ENCODE results near the gene PPP1R11. TPM values are rescaled to one million over a fixed set of nuclear protein-coding genes. Genes with fewer than 3 reads are reported as not detected.

The PPP1R11 gene
- total and polyA plus RNA-seq, 5 donors from 2014 or later: 59.4 to 101 (median 92.3) TPM

DNA sequence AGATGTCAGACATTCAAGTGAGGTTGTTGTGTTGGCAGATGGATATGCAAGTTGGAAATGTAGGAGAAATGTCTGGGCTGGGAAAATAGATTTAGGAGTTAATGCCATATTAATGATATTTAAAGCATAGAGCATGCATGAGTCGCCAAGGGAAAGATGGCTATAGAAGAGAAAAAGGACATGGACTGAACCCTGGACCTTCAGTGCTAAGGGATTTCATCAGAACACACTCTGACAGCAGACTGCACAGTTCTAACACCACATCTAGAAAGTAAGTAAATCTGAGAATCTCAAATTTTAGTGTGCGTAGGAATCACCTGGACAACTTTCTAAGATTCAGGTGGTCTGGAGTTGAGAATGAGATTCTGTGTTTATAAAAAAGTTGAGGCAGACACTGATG is 23.3 kb upstream of the PPP1R11 start:
- H3K4me3 ChIP-seq (ENCODE audit: low read depth, low read length): no peak overlapping the region
- H3K27me3 Mint-ChIP-seq: no peaks in the 10 kb centered on the region
- peaks cover 25% of the 10 kb centered on the region for H3K36me3 Mint-ChIP-seq
- H3K4me1 Mint-ChIP-seq: peaks cover 0 to 15% (median 3%) of the 10 kb centered on the region in 4 donors
- no peaks in the 10 kb centered on the region for H3K27me3 ChIP-seq (ENCODE audit: control insufficient read depth, insufficient read depth, low read length)
- no peak overlapping the region for H3K4me3 Mint-ChIP-seq
- no peaks in the 10 kb centered on the region for H3K4me1 ChIP-seq (ENCODE audit: control insufficient read depth, insufficient read depth, low read length, poor library complexity, severe bottlenecking)
- H3K27ac ChIP-seq (ENCODE audit: insufficient read depth, low read length, poor library complexity, severe bottlenecking): no peak overlapping the region
- no peak overlapping the region for H3K27ac Mint-ChIP-seq
- H3K36me3 ChIP-seq (ENCODE audit: control insufficient read depth, insufficient read depth, low read length): no peaks in the 10 kb centered on the region
- H3K9me3 ChIP-seq (ENCODE audit: control insufficient read depth in 2 of 2, low read length in 2 of 2): no peaks in the 10 kb centered on the region
- no peak for DNase-seq
- peaks cover 0 to 1% (median 0%) of the 10 kb centered on the region in 7 donors for H3K9me3 Mint-ChIP-seq
- ATAC-seq (ENCODE audit: low read depth in 2 of 2): no peak

- Histone ChIP-seq H3K27ac (ENCODE audit: insufficient read depth, low read length, poor library complexity, severe bottlenecking) (no peak overlapping the region), H3K9me3 (ENCODE audit: control insufficient read depth in 2 of 2, low read length in 2 of 2) (no peaks in the 10 kb centered on the region), H3K36me3 (ENCODE audit: control insufficient read depth, insufficient read depth, low read length) (no peaks in the 10 kb centered on the region), H3K4me1 (ENCODE audit: control insufficient read depth, insufficient read depth, low read length, poor library complexity, severe bottlenecking) (no peaks in the 10 kb centered on the region), H3K27me3 (ENCODE audit: control insufficient read depth, insufficient read depth, low read length) (no peaks in the 10 kb centered on the region), H3K4me3 (ENCODE audit: low read depth, low read length) (no peak overlapping the region)
- ATAC-seq (ENCODE audit: low read depth in 2 of 2) (no peak), DNase-seq (no peak)
- Mint-ChIP-seq H3K27me3 (no peaks in the 10 kb centered on the region), H3K36me3 (peaks cover 28% of the 10 kb centered on the region), H3K4me3 (no peak overlapping the region), H3K27ac (no peak overlapping the region), H3K9me3 (peaks cover 0 to 1% (median 0%) of the 10 kb centered on the region in 7 donors), H3K4me1 (peaks cover 0 to 15% (median 3%) of the 10 kb centered on the region in 4 donors)
These were observed 22.4 kb upstream of the PPP1R11 start for GRCh38 chr6:30044630-30045029.

DNA sequence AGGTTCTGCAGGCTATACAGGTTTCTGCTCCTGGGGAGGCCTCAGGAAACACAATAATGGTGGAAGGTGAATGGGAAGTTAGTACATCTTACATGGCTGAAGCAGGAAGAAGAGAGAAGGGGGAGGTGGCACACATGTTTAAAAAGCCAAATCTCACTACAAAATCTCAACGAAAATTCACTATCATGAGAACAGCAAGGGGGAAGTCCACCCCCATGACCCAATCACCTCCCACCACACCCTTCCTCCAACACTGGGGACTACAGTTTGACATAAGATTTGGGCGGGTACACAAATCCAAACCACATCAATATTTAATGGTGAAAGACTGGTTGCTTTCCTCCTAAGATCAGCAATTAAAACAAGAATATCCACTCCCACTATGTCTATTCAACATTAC is 19.8 kb upstream of the PPP1R11 start:
- Histone ChIP-seq H3K4me3 (ENCODE audit: low read depth, low read length) (no peak overlapping the region), H3K36me3 (ENCODE audit: control insufficient read depth, insufficient read depth, low read length) (no peaks in the 10 kb centered on the region), H3K4me1 (ENCODE audit: control insufficient read depth, insufficient read depth, low read length, poor library complexity, severe bottlenecking) (no peaks in the 10 kb centered on the region), H3K9me3 (ENCODE audit: control insufficient read depth in 2 of 2, low read length in 2 of 2) (no peaks in the 10 kb centered on the region), H3K27ac (ENCODE audit: insufficient read depth, low read length, poor library complexity, severe bottlenecking) (no peak overlapping the region), H3K27me3 (ENCODE audit: control insufficient read depth, insufficient read depth, low read length) (no peaks in the 10 kb centered on the region)
- Mint-ChIP-seq H3K27ac (no peak overlapping the region), H3K36me3 (peaks cover 37% of the 10 kb centered on the region), H3K9me3 (peaks cover 0 to 1% (median 0%) of the 10 kb centered on the region in 7 donors), H3K4me3 (no peak overlapping the region), H3K4me1 (peaks cover 0 to 18% (median 3%) of the 10 kb centered on the region in 4 donors), H3K27me3 (no peaks in the 10 kb centered on the region)
- no peak for DNase-seq
- no peak for ATAC-seq (ENCODE audit: low read depth in 2 of 2)

DNA sequence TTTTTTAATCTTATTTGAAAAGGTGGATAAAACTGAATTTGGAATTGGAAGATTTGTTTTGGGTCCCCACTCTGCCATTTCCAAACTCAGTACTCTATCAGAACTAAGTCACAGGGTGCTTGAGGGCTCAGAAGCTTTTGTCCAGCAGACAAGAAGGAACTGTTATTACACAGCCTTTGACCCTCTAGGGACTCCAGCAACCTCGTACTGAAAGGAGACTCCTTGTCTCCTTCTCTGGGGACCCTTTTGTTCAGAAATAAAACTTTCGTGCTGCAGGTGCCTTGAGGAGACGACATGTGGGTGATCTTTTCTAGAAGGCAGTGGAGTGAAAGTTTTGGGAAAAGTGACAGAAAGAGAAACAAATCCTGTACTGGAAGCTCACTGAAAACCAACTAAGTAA is 13.3 kb upstream of the PPP1R11 start:
- Mint-ChIP-seq H3K27ac (no peak overlapping the region), H3K4me1 (peaks cover 4 to 23% (median 7%) of the 10 kb centered on the region in 4 donors), H3K27me3 (no peaks in the 10 kb centered on the region), H3K9me3 (peaks cover 0 to under 1% (median 0%) of the 10 kb centered on the region in 7 donors), H3K4me3 (no peak overlapping the region), H3K36me3 (peaks cover 40% of the 10 kb centered on the region)
- Histone ChIP-seq H3K4me1 (ENCODE audit: control insufficient read depth, insufficient read depth, low read length, poor library complexity, severe bottlenecking) (no peaks in the 10 kb centered on the region), H3K27ac (ENCODE audit: insufficient read depth, low read length, poor library complexity, severe bottlenecking) (no peak overlapping the region), H3K9me3 (ENCODE audit: control insufficient read depth in 2 of 2, low read length in 2 of 2) (no peaks in the 10 kb centered on the region), H3K36me3 (ENCODE audit: control insufficient read depth, insufficient read depth, low read length) (peaks cover 16% of the 10 kb centered on the region), H3K27me3 (ENCODE audit: control insufficient read depth, insufficient read depth, low read length) (no peaks in the 10 kb centered on the region), H3K4me3 (ENCODE audit: low read depth, low read length) (no peak overlapping the region)
- no peak for ATAC-seq (ENCODE audit: low read depth in 2 of 2)
- no peak for DNase-seq

GRCh38 chr6:30055513-30055912 is 11.5 kb upstream of the PPP1R11 start:
- DNase-seq (no peak), ATAC-seq (ENCODE audit: low read depth in 2 of 2) (no peak)
- Histone ChIP-seq H3K4me3 (ENCODE audit: low read depth, low read length) (no peak overlapping the region), H3K36me3 (ENCODE audit: control insufficient read depth, insufficient read depth, low read length) (peaks cover 16% of the 10 kb centered on the region), H3K4me1 (ENCODE audit: control insufficient read depth, insufficient read depth, low read length, poor library complexity, severe bottlenecking) (peaks cover 7% of the 10 kb centered on the region), H3K9me3 (ENCODE audit: control insufficient read depth in 2 of 2, low read length in 2 of 2) (no peaks in the 10 kb centered on the region), H3K27ac (ENCODE audit: insufficient read depth, low read length, poor library complexity, severe bottlenecking) (no peak overlapping the region), H3K27me3 (ENCODE audit: control insufficient read depth, insufficient read depth, low read length) (no peaks in the 10 kb centered on the region)
- peaks cover 5 to 31% (median 19%) of the 10 kb centered on the region in 4 donors for H3K4me1 Mint-ChIP-seq
- no peak overlapping the region for H3K27ac Mint-ChIP-seq
- no peak overlapping the region for H3K4me3 Mint-ChIP-seq
- no peaks in the 10 kb centered on the region for H3K9me3 Mint-ChIP-seq
- H3K27me3 Mint-ChIP-seq: no peaks in the 10 kb centered on the region
- peaks cover 36% of the 10 kb centered on the region for H3K36me3 Mint-ChIP-seq

DNA sequence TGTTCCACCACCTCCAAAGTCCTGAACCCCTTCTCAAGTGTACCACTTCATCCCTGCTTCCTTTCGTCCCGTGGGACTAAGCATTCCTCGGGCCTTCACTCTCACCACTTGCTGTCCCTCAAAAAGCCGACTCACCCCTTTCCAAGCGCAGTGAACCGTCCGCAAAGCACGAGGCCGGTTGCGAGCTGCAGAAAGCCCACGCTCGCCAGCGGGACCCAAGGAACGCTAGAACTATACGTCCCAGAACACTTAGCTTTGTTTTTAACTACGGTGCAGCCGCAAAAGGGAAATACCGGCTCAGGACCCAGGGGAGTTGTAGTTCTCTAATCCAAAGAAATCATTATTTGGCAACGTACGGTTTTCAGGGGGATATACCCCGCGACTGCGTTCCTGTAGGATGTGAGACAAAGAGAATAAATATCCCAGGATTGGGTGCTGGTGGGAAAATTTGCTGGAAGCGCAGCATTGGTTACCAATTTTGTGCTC is 6.3 kb upstream of the PPP1R11 start:
- peak overlapping the region; percentile 98 to 99 (median 99) for H3K27ac Mint-ChIP-seq
- H3K27me3 ChIP-seq (ENCODE audit: control insufficient read depth, insufficient read depth, low read length): no peaks in the 10 kb centered on the region
- peaks cover 23% of the 10 kb centered on the region for H3K36me3 Mint-ChIP-seq
- peaks cover 10% of the 10 kb centered on the region for H3K27me3 Mint-ChIP-seq
- peaks cover 26% of the 10 kb centered on the region for H3K4me1 ChIP-seq (ENCODE audit: control insufficient read depth, insufficient read depth, low read length, poor library complexity, severe bottlenecking)
- ATAC-seq (ENCODE audit: low read depth in 2 of 2) (peak; percentile 1 to 12), DNase-seq (peak in 1 of 3 donors; percentile 50)
- peak overlapping the region; percentile 99 for H3K4me3 ChIP-seq (ENCODE audit: low read depth, low read length)
- H3K36me3 ChIP-seq (ENCODE audit: control insufficient read depth, insufficient read depth, low read length): peaks cover 34% of the 10 kb centered on the region
- H3K9me3 Mint-ChIP-seq: no peaks in the 10 kb centered on the region
- H3K4me3 Mint-ChIP-seq: peak overlapping the region; percentile 92 to 100 (median 98)
- H3K27ac ChIP-seq (ENCODE audit: insufficient read depth, low read length, poor library complexity, severe bottlenecking): peak overlapping the region; percentile 99
- H3K4me1 Mint-ChIP-seq: peaks cover 5 to 53% (median 36%) of the 10 kb centered on the region in 4 donors
- no peaks in the 10 kb centered on the region for H3K9me3 ChIP-seq (ENCODE audit: control insufficient read depth in 2 of 2, low read length in 2 of 2)

- peak; percentile 90 to 93 for ATAC-seq (ENCODE audit: low read depth in 2 of 2)
- Mint-ChIP-seq H3K36me3 (peaks cover 17% of the 10 kb centered on the region), H3K27me3 (peaks cover 10% of the 10 kb centered on the region), H3K9me3 (no peaks in the 10 kb centered on the region), H3K27ac (peak within 1 kb of the TSS; percentile 98 to 99 (median 99)), H3K4me1 (peaks cover 10 to 59% (median 40%) of the 10 kb centered on the region in 4 donors), H3K4me3 (peak within 1 kb of the TSS; percentile 92 to 100 (median 98))
- peaks cover 33% of the 10 kb centered on the region for H3K4me1 ChIP-seq (ENCODE audit: control insufficient read depth, insufficient read depth, low read length, poor library complexity, severe bottlenecking)
- peak within 1 kb of the TSS; percentile 99 for H3K4me3 ChIP-seq (ENCODE audit: low read depth, low read length)
- peaks cover 30% of the 10 kb centered on the region for H3K36me3 ChIP-seq (ENCODE audit: control insufficient read depth, insufficient read depth, low read length)
- peak within 1 kb of the TSS; percentile 99 for H3K27ac ChIP-seq (ENCODE audit: insufficient read depth, low read length, poor library complexity, severe bottlenecking)
- no peaks in the 10 kb centered on the region for H3K9me3 ChIP-seq (ENCODE audit: control insufficient read depth in 2 of 2, low read length in 2 of 2)
- DNase-seq: peak; percentile 83 to 94 (median 88)
- H3K27me3 ChIP-seq (ENCODE audit: control insufficient read depth, insufficient read depth, low read length): no peaks in the 10 kb centered on the region
These were observed 5.7 kb upstream of the PPP1R11 start, which contains the start of gene POLR1H for GRCh38 chr6:30061092-30061857. Gene POLR1H (plus strand): TSS chr6:30061265. CDS start chr6:30061525, 260 bp downstream.

Data from CD4-positive, CD25-positive, alpha-beta regulatory T cell (primary cell).